Colonic mucosa (tissue), 4 donors: ENCODE results near the gene TLE2. TPM values are rescaled to one million over a fixed set of nuclear protein-coding genes. Genes with fewer than 3 reads are reported as not detected.

Source experiments
- DNase-seq: peaks from one replicate; pipeline ENCODE4 v3.0.0-alpha.2; 2020
- H3K27ac ChIP-seq: fragments of 200-600 bp; one replicate; pipeline ENCODE4 v1.8.0; 2021
- H3K27me3 ChIP-seq: fragments of 200-600 bp; one replicate; pipeline ENCODE4 v1.8.0; 2021
- H3K36me3 ChIP-seq: fragments of 200-600 bp; one replicate; pipeline ENCODE4 v1.8.0; 2021
- H3K4me1 ChIP-seq: fragments of 200-600 bp; one replicate; pipeline ENCODE4 v1.8.0; 2021; ENCODE audit warnings: mild to moderate bottlenecking
- H3K4me3 ChIP-seq: fragments of 200-600 bp; one replicate; pipeline ENCODE4 v1.8.0; 2021
- H3K9ac ChIP-seq, 2 donors: one replicate each; pipeline ENCODE4 v1.7.0; 2013; ENCODE audit warnings: control low read depth in 2 of 2, low read depth in 2 of 2, low read length in 2 of 2
- H3K9me3 ChIP-seq: fragments of 200-600 bp; one replicate; pipeline ENCODE4 v1.8.0; 2021
- CTCF ChIP-seq: fragments of 200-600 bp; IDR thresholded peaks from one replicate; pipeline ENCODE4 v1.8.0; 2022; ENCODE audit warnings: antibody characterized with exemption, mild to moderate bottlenecking
- intact Hi-C: fragments of 100-400 bp; cut with DNase I; formaldehyde crosslinking; loops from one replicate; pipeline ENCODE4 v1.14.1; 2022
- total RNA-seq, 2 donors: library from RNA; stranded (reverse); fragmentation: NEBNext Ultra II Directional in 1 of 2; extraction: Animal tissue kit (Norgen Biotek cat#: 25700) in 1 of 2; gene quantifications; one replicate each; pipeline ENCODE4 v1.2.1, GENCODE V29; 2021
- donor health status: healthy.
- donor health status: DM: no; HTN: no; CAD: no.
- donor health status: DM: no; HTN: no; CAD: no.

The TLE2 gene
- total RNA-seq, 2 donors from 2014 or later = 42.8 to 52.4 TPM

- DNase-seq = peak; percentile 74
- peaks cover 3% of the 10 kb centered on the region for H3K4me1 ChIP-seq
- H3K36me3 ChIP-seq = no peaks in the 10 kb centered on the region
- peak overlapping the region; percentile 48 for H3K27ac ChIP-seq
- H3K9ac ChIP-seq = peak overlapping the region in 1 of 2 donors; percentile 66
- H3K9me3 ChIP-seq = no peaks in the 10 kb centered on the region
- peak overlapping the region; percentile 33 for H3K4me3 ChIP-seq
- H3K27me3 ChIP-seq = no peaks in the 10 kb centered on the region
- intact Hi-C loops = loop anchor here (5.0 kb wide), 1 partner anchor 77 kb away; no protein-coding TSS in a partner anchor
- no peak for TF ChIP-seq CTCF
These were observed 3.6 kb downstream of the TLE2 start for GRCh38 chr19:3025549-3025886.

GRCh38 chr19:3024870-3025548, 4.1 kb downstream of the TLE2 start:
- peak overlapping the region; percentile 33 for H3K4me3 ChIP-seq
- H3K9me3 ChIP-seq = no peaks in the 10 kb centered on the region
- TF ChIP-seq CTCF = no peak
- intact Hi-C loops = loop anchor here (5.0 kb wide), 1 partner anchor 77 kb away; no protein-coding TSS in a partner anchor
- no peaks in the 10 kb centered on the region for H3K36me3 ChIP-seq
- peak; percentile 45 for DNase-seq
- H3K27ac ChIP-seq = peak overlapping the region; percentile 48
- H3K4me1 ChIP-seq = peaks cover 3% of the 10 kb centered on the region
- H3K27me3 ChIP-seq = no peaks in the 10 kb centered on the region
- H3K9ac ChIP-seq = peak overlapping the region; percentile 43 to 66

GRCh38 chr19:3024509-3024869, 4.6 kb downstream of the TLE2 start:
- intact Hi-C loops = no loop called here

GRCh38 chr19:3020321-3020960, 8.6 kb downstream of the TLE2 start:
- H3K4me1 ChIP-seq = no peaks in the 10 kb centered on the region
- no peaks in the 10 kb centered on the region for H3K27me3 ChIP-seq
- H3K4me3 ChIP-seq = no peak overlapping the region
- no peaks in the 10 kb centered on the region for H3K36me3 ChIP-seq
- no peak overlapping the region for H3K27ac ChIP-seq
- intact Hi-C loops = no loop called here
- TF ChIP-seq CTCF = no peak
- no peaks in the 10 kb centered on the region for H3K9me3 ChIP-seq
- H3K9ac ChIP-seq = no peak overlapping the region
- DNase-seq = no peak

More at GRCh38 chr19:3024509-3024869, 4.6 kb downstream of the TLE2 start:
- DNase-seq = no peak
- no peaks in the 10 kb centered on the region for H3K27me3 ChIP-seq
- peak overlapping the region; percentile 33 for H3K4me3 ChIP-seq
- no peak for TF ChIP-seq CTCF
- H3K36me3 ChIP-seq = no peaks in the 10 kb centered on the region
- H3K9me3 ChIP-seq = no peaks in the 10 kb centered on the region
- peaks cover 3% of the 10 kb centered on the region for H3K4me1 ChIP-seq
- H3K9ac ChIP-seq = peak overlapping the region; percentile 43 to 66
- no peak overlapping the region for H3K27ac ChIP-seq

GRCh38 chr19:3019211-3019854, 9.7 kb downstream of the TLE2 start:
- H3K4me1 ChIP-seq = no peaks in the 10 kb centered on the region
- no peaks in the 10 kb centered on the region for H3K36me3 ChIP-seq
- H3K9ac ChIP-seq = no peak overlapping the region
- H3K27ac ChIP-seq = no peak overlapping the region
- H3K27me3 ChIP-seq = no peaks in the 10 kb centered on the region
- H3K4me3 ChIP-seq = no peak overlapping the region
- no peaks in the 10 kb centered on the region for H3K9me3 ChIP-seq
- no peak for TF ChIP-seq CTCF
- no peak for DNase-seq
- intact Hi-C loops = no loop called here
